Ishikawa (cell line): ENCODE measurements around the gene MIOS.

ENCODE experiments used
- CEBPB ChIP-seq: IDR thresholded peaks from 2 replicates; pipeline ENCODE4 v1.6.1; 2012
- CREB1 ChIP-seq: IDR thresholded peaks from 2 replicates; pipeline ENCODE4 v1.6.1; 2012; ENCODE audit warnings: low read depth
- EGR1 ChIP-seq: IDR thresholded peaks from 2 replicates; pipeline ENCODE4 v1.6.1; 2012
- EP300 ChIP-seq: IDR thresholded peaks from 2 replicates; pipeline ENCODE4 v1.6.1; 2012; ENCODE audit warnings: borderline replicate concordance
- FOXM1 ChIP-seq: IDR thresholded peaks from 2 replicates; pipeline ENCODE4 v1.6.1; 2012; ENCODE audit warnings: low read depth, borderline replicate concordance
- MAX ChIP-seq: IDR thresholded peaks from 2 replicates; pipeline ENCODE4 v1.6.1; 2012
- NFIC ChIP-seq: IDR thresholded peaks from 2 replicates; pipeline ENCODE4 v1.6.1; 2012
- RAD21 ChIP-seq: IDR thresholded peaks from 2 replicates; pipeline ENCODE4 v1.6.1; 2012; ENCODE audit warnings: low read depth
- REST ChIP-seq: IDR thresholded peaks from 2 replicates; pipeline ENCODE4 v1.6.1; 2012; ENCODE audit warnings: low read depth, mild to moderate bottlenecking
- TAF1 ChIP-seq: IDR thresholded peaks from 2 replicates; pipeline ENCODE4 v1.6.1; 2012; ENCODE audit warnings: low read depth, mild to moderate bottlenecking
- TCF12 ChIP-seq: IDR thresholded peaks from 2 replicates; pipeline ENCODE4 v1.6.1; 2012; ENCODE audit warnings: low read depth
- TEAD4 ChIP-seq: IDR thresholded peaks from 2 replicates; pipeline ENCODE4 v1.6.1; 2012
- USF1 ChIP-seq: IDR thresholded peaks from 2 replicates; pipeline ENCODE4 v1.6.1; 2012
- YY1 ChIP-seq: IDR thresholded peaks from 2 replicates; pipeline ENCODE4 v1.6.1; 2012; ENCODE audit warnings: low read depth
- ZBTB7A ChIP-seq: IDR thresholded peaks from 2 replicates; pipeline ENCODE4 v1.6.1; 2012; ENCODE audit warnings: low read depth

The MIOS gene

GRCh38 chr7:7566651-7567611, at the start of gene MIOS:
Gene MIOS (plus strand): TSS chr7:7566884. CDS start chr7:7572476, 5,592 bp downstream.
- TF ChIP-seq TCF12 (no peak), REST (peak; percentile 4; the same call in 1 of the 2 replicates), EGR1 (no peak), FOXM1 (no peak), YY1 (peak; percentile 91), TEAD4 (no peak), CREB1 (no peak), RAD21 (no peak), EP300 (no peak), TAF1 (peak; percentile 43; the same call in 1 of the 2 replicates), MAX (peak; percentile 9; the same call in 1 of the 2 replicates), NFIC (no peak), CEBPB (no peak), ZBTB7A (peak; percentile 92; the same call in 1 of the 2 replicates), USF1 (peak; percentile 42; the same call in 1 of the 2 replicates)

GRCh38 chr7:7517754-7518153, 48.9 kb upstream of the MIOS start:
- no peak for TF ChIP-seq EP300
- no peak for TF ChIP-seq CREB1
- TF ChIP-seq RAD21: no peak
- no peak for TF ChIP-seq FOXM1
- TF ChIP-seq TCF12: no peak
- no peak for TF ChIP-seq EGR1
- no peak for TF ChIP-seq ZBTB7A
- no peak for TF ChIP-seq CEBPB

- TF ChIP-seq FOXM1: no peak
Measured at GRCh38 chr7:7519056-7519455, 47.6 kb upstream of the MIOS start.

GRCh38 chr7:7519528-7519927, 47.2 kb upstream of the MIOS start:
- no peak for TF ChIP-seq REST
- no peak for TF ChIP-seq YY1
- no peak for TF ChIP-seq TEAD4
- TF ChIP-seq TAF1: no peak
- no peak for TF ChIP-seq EP300
- no peak for TF ChIP-seq TCF12
- TF ChIP-seq ZBTB7A: no peak
- no peak for TF ChIP-seq NFIC
- no peak for TF ChIP-seq MAX
- no peak for TF ChIP-seq CREB1
- no peak for TF ChIP-seq FOXM1
- TF ChIP-seq CEBPB: no peak
- no peak for TF ChIP-seq RAD21
- TF ChIP-seq EGR1: no peak
- TF ChIP-seq USF1: no peak

GRCh38 chr7:7521259-7521658, 45.4 kb upstream of the MIOS start:
- no peak for TF ChIP-seq CEBPB
- TF ChIP-seq TEAD4: no peak
- no peak for TF ChIP-seq REST
- TF ChIP-seq ZBTB7A: no peak
- no peak for TF ChIP-seq EGR1
- TF ChIP-seq CREB1: no peak
